ENCODE data around the gene COL4A2. TPM values are rescaled to one million over a fixed set of nuclear protein-coding genes. Genes with fewer than 3 reads are reported as not detected.

The COL4A2 gene
- total RNA-seq, 1 donor from 2014 or later: 1,414 TPM

DNA sequence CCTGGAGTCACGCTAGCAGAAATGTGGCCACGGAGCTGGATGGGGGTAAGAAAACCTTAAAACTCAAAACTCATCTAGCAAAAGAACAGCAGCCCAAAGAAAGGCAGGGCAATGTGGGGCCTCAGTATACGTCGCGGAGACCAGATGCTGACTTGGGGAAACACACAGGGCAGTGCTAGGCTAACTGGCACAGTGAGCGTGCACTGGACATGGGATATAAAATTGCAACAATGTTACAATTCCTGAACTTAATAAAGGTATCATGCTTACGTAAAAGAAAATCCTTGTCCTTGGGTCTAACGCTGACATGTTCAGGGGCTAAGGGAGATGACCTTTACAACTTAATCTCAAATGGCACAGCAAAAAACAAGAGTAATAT lies 40.7 kb upstream of the COL4A2 start:
- no peak for DNase-seq (ENCODE audit: low read depth)
- Mint-ChIP-seq H3K36me3 (ENCODE audit: low read depth, unreplicated experiment) (peaks cover 33% of the 10 kb centered on the region), H3K27ac (ENCODE audit: unreplicated experiment) (no peak overlapping the region), H3K4me3 (ENCODE audit: unreplicated experiment) (no peak overlapping the region), H3K27me3 (ENCODE audit: low read depth, unreplicated experiment) (no peaks in the 10 kb centered on the region), H3K9me3 (ENCODE audit: unreplicated experiment) (no peaks in the 10 kb centered on the region), H3K4me1 (ENCODE audit: low read depth, unreplicated experiment) (peaks cover 41% of the 10 kb centered on the region)
- no peak overlapping the region for H3K27ac ChIP-seq (ENCODE audit: low read depth, low read length)
- FAIRE-seq: no peak
- no peak overlapping the region for H2AFZ ChIP-seq (ENCODE audit: low read depth, low read length)
- peaks cover 30% of the 10 kb centered on the region for H3K4me1 ChIP-seq (ENCODE audit: insufficient read depth, low read length)
- H3K4me3 ChIP-seq (ENCODE audit: insufficient read depth, low read depth, low read length): peak overlapping the region; percentile 25
- peak overlapping the region; percentile 7 for H3K9ac ChIP-seq (ENCODE audit: low read length)
- no peaks in the 10 kb centered on the region for H3K9me3 ChIP-seq (ENCODE audit: insufficient read depth, low read depth, low read length)
- peaks cover 98% of the 10 kb centered on the region for H4K20me1 ChIP-seq (ENCODE audit: insufficient read depth, low read length)
- H3K4me2 ChIP-seq (ENCODE audit: low read length): peak overlapping the region; percentile 64
- TF ChIP-seq EZH2 (IDR thresholded peaks at IDR 0.05; ENCODE audit: insufficient read depth, low read length): no peak
- TF ChIP-seq, protein P1, sequence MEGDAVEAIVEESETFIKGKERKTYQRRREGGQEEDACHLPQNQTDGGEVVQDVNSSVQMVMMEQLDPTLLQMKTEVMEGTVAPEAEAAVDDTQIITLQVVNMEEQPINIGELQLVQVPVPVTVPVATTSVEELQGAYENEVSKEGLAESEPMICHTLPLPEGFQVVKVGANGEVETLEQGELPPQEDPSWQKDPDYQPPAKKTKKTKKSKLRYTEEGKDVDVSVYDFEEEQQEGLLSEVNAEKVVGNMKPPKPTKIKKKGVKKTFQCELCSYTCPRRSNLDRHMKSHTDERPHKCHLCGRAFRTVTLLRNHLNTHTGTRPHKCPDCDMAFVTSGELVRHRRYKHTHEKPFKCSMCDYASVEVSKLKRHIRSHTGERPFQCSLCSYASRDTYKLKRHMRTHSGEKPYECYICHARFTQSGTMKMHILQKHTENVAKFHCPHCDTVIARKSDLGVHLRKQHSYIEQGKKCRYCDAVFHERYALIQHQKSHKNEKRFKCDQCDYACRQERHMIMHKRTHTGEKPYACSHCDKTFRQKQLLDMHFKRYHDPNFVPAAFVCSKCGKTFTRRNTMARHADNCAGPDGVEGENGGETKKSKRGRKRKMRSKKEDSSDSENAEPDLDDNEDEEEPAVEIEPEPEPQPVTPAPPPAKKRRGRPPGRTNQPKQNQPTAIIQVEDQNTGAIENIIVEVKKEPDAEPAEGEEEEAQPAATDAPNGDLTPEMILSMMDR (IDR thresholded peaks at IDR 0.05; ENCODE audit: insufficient read depth, low read depth, low read length): no peak
- H3K36me3 ChIP-seq (ENCODE audit: insufficient read depth, low read length): peaks cover 34% of the 10 kb centered on the region
- H3K79me2 ChIP-seq (ENCODE audit: insufficient read depth, low read length): peaks cover 99% of the 10 kb centered on the region
- no peaks in the 10 kb centered on the region for H3K27me3 ChIP-seq (ENCODE audit: insufficient read depth, low read length)

DNA sequence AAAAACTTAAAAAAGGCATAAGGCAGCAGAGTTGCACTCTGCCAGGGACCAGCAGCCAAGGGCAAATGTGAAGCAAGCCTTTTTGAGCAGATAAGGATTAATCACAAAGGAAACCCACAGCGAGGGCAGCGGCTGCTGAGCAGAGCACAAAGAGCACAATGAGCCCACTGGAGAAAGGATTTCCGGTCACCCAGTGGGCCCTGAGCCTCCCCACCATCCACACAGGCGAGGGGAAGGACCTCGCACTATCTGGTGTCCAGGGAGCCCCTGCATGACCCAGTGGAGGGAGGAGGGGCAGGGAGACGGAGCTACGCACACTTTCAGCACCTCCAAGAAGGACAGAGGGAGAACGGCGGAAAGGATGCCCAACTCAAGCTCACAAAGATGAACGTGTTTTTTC lies 40.1 kb upstream of the COL4A2 start:
- Mint-ChIP-seq H3K27me3 (ENCODE audit: low read depth, unreplicated experiment) (no peaks in the 10 kb centered on the region), H3K9me3 (ENCODE audit: unreplicated experiment) (no peaks in the 10 kb centered on the region), H3K36me3 (ENCODE audit: low read depth, unreplicated experiment) (peaks cover 35% of the 10 kb centered on the region), H3K4me1 (ENCODE audit: low read depth, unreplicated experiment) (peaks cover 36% of the 10 kb centered on the region), H3K27ac (ENCODE audit: unreplicated experiment) (no peak overlapping the region), H3K4me3 (ENCODE audit: unreplicated experiment) (no peak overlapping the region)
- H2AFZ ChIP-seq (ENCODE audit: low read depth, low read length): no peak overlapping the region
- no peak overlapping the region for H3K4me3 ChIP-seq (ENCODE audit: insufficient read depth, low read depth, low read length)
- no peak overlapping the region for H3K4me2 ChIP-seq (ENCODE audit: low read length)
- peaks cover 98% of the 10 kb centered on the region for H4K20me1 ChIP-seq (ENCODE audit: insufficient read depth, low read length)
- no peak overlapping the region for H3K27ac ChIP-seq (ENCODE audit: low read depth, low read length)
- no peaks in the 10 kb centered on the region for H3K27me3 ChIP-seq (ENCODE audit: insufficient read depth, low read length)
- DNase-seq (ENCODE audit: low read depth): no peak
- H3K79me2 ChIP-seq (ENCODE audit: insufficient read depth, low read length): peaks cover 99% of the 10 kb centered on the region
- H3K9me3 ChIP-seq (ENCODE audit: insufficient read depth, low read depth, low read length): no peaks in the 10 kb centered on the region
- H3K36me3 ChIP-seq (ENCODE audit: insufficient read depth, low read length): peaks cover 34% of the 10 kb centered on the region
- H3K4me1 ChIP-seq (ENCODE audit: insufficient read depth, low read length): peaks cover 26% of the 10 kb centered on the region
- no peak for TF ChIP-seq EZH2 (IDR thresholded peaks at IDR 0.05; ENCODE audit: insufficient read depth, low read length)
- TF ChIP-seq, protein P1 (IDR thresholded peaks at IDR 0.05; ENCODE audit: insufficient read depth, low read depth, low read length): no peak
- H3K9ac ChIP-seq (ENCODE audit: low read length): no peak overlapping the region
- no peak for FAIRE-seq

DNA sequence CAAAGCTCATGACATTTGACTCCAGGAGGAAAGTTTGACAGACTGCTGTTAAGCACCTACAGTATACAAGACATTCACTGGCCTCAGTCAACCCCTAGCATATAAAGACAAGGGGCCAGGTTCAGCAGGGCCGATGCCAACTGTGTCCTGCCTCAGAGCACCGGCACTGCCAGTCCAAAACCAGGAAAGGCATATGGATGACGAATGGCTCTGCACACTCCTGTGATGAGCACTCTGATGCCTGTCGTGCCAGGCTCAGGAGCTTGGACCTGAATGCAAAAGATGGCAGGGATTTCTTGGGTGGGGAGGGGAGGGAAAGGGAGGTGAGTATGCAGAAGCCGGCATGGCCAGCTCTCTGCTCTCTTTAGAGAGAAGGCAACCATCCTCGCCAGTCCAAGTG lies 39.0 kb upstream of the COL4A2 start:
- Mint-ChIP-seq H3K4me1 (ENCODE audit: low read depth, unreplicated experiment) (peaks cover 28% of the 10 kb centered on the region), H3K36me3 (ENCODE audit: low read depth, unreplicated experiment) (peaks cover 34% of the 10 kb centered on the region), H3K27ac (ENCODE audit: unreplicated experiment) (no peak overlapping the region), H3K4me3 (ENCODE audit: unreplicated experiment) (no peak overlapping the region), H3K27me3 (ENCODE audit: low read depth, unreplicated experiment) (no peaks in the 10 kb centered on the region), H3K9me3 (ENCODE audit: unreplicated experiment) (no peaks in the 10 kb centered on the region)
- peaks cover 98% of the 10 kb centered on the region for H4K20me1 ChIP-seq (ENCODE audit: insufficient read depth, low read length)
- TF ChIP-seq EZH2 (IDR thresholded peaks at IDR 0.05; ENCODE audit: insufficient read depth, low read length): no peak
- TF ChIP-seq, protein P1 (IDR thresholded peaks at IDR 0.05; ENCODE audit: insufficient read depth, low read depth, low read length): no peak
- no peaks in the 10 kb centered on the region for H3K27me3 ChIP-seq (ENCODE audit: insufficient read depth, low read length)
- no peak overlapping the region for H2AFZ ChIP-seq (ENCODE audit: low read depth, low read length)
- no peak overlapping the region for H3K9ac ChIP-seq (ENCODE audit: low read length)
- no peak overlapping the region for H3K27ac ChIP-seq (ENCODE audit: low read depth, low read length)
- H3K4me3 ChIP-seq (ENCODE audit: insufficient read depth, low read depth, low read length): no peak overlapping the region
- no peaks in the 10 kb centered on the region for H3K9me3 ChIP-seq (ENCODE audit: insufficient read depth, low read depth, low read length)
- peaks cover 37% of the 10 kb centered on the region for H3K36me3 ChIP-seq (ENCODE audit: insufficient read depth, low read length)
- H3K4me1 ChIP-seq (ENCODE audit: insufficient read depth, low read length): peaks cover 15% of the 10 kb centered on the region
- peaks cover 99% of the 10 kb centered on the region for H3K79me2 ChIP-seq (ENCODE audit: insufficient read depth, low read length)
- DNase-seq (ENCODE audit: low read depth) (no peak), FAIRE-seq (no peak)
- H3K4me2 ChIP-seq (ENCODE audit: low read length): no peak overlapping the region

All from astrocyte (in vitro differentiated cells and primary cell).